ENCODE results near the gene PCIF1.
"Not testable (repeated sequence)": the region's sequence is repeated elsewhere in the genome, so short reads cannot be mapped to it uniquely, and the experiment has no call there.

The PCIF1 gene

GRCh38 chr20:45974896-45975565 lies 40.5 kb downstream of the PCIF1 start:
- no peak for DNase-seq (ENCODE audit: low read depth, low spot score)
- no peak overlapping the region for H3K4me3 ChIP-seq (ENCODE audit: low read length)

- DNase-seq (ENCODE audit: low read depth, low spot score) = no peak
- H3K4me3 ChIP-seq (ENCODE audit: low read length) = no peak overlapping the region
These were observed 41.2 kb downstream of the PCIF1 start for GRCh38 chr20:45975686-45976085.

GRCh38 chr20:45976086-45976485 lies 41.6 kb downstream of the PCIF1 start:
- no peak overlapping the region for H3K4me3 ChIP-seq (ENCODE audit: low read length)
- no peak for DNase-seq (ENCODE audit: low read depth, low spot score)

- DNase-seq (ENCODE audit: low read depth, low spot score) = no peak
- no peak overlapping the region for H3K4me3 ChIP-seq (ENCODE audit: low read length)
These were observed 46.8 kb downstream of the PCIF1 start for GRCh38 chr20:45981261-45981660.

GRCh38 chr20:45983279-45983743 lies 48.8 kb downstream of the PCIF1 start:
- DNase-seq (ENCODE audit: low read depth, low spot score) = no peak
- no peak overlapping the region for H3K4me3 ChIP-seq (ENCODE audit: low read length)

GRCh38 chr20:45985573-45985972 lies 51.1 kb downstream of the PCIF1 start:
- DNase-seq (ENCODE audit: low read depth, low spot score) = no peak
- H3K4me3 ChIP-seq (ENCODE audit: low read length) = no peak overlapping the region

GRCh38 chr20:45987108-45987780 lies 52.8 kb downstream of the PCIF1 start:
- no peak overlapping the region for H3K4me3 ChIP-seq (ENCODE audit: low read length)
- DNase-seq (ENCODE audit: low read depth, low spot score) = no peak

GRCh38 chr20:45988830-45989229 lies 54.3 kb downstream of the PCIF1 start:
- H3K4me3 ChIP-seq (ENCODE audit: low read length); DNase-seq (ENCODE audit: low read depth, low spot score): not testable (repeated sequence)

GRCh38 chr20:45991616-45992015 lies 57.1 kb downstream of the PCIF1 start:
- DNase-seq (ENCODE audit: low read depth, low spot score) = no peak
- H3K4me3 ChIP-seq (ENCODE audit: low read length) = no peak overlapping the region

GRCh38 chr20:45993197-45993951 lies 58.9 kb downstream of the PCIF1 start:
- DNase-seq (ENCODE audit: low read depth, low spot score) = no peak
- H3K4me3 ChIP-seq (ENCODE audit: low read length) = no peak overlapping the region

GRCh38 chr20:45994761-45995493 lies 60.4 kb downstream of the PCIF1 start:
- DNase-seq (ENCODE audit: low read depth, low spot score) = no peak
- no peak overlapping the region for H3K4me3 ChIP-seq (ENCODE audit: low read length)

- not testable (repeated sequence) for DNase-seq (ENCODE audit: low read depth, low spot score); H3K4me3 ChIP-seq (ENCODE audit: low read length)
These were observed 61.1 kb downstream of the PCIF1 start for GRCh38 chr20:45995495-45996097.

- H3K4me3 ChIP-seq (ENCODE audit: low read length) = no peak overlapping the region
- no peak for DNase-seq (ENCODE audit: low read depth, low spot score)
These were observed 62.7 kb downstream of the PCIF1 start for GRCh38 chr20:45997187-45997586.

Measured in Jurkat, Clone E6-1 (cell line).